Stomach (tissue), 9 donors: ENCODE results near the gene PLK2. TPM values are rescaled to one million over a fixed set of nuclear protein-coding genes. Genes with fewer than 3 reads are reported as not detected.
A peak's percentile ranks its signal among the peaks of the same experiment; 100 is the strongest.

Experiments
- DNase-seq, 2 donors: peaks; one replicate each; pipeline versions ENCODE4 v3.0.0 to v3.0.0-alpha.2; 2013 to 2019
- H3K27ac ChIP-seq, 5 donors: fragments of 200-600 bp in 4 of 5; sonication (generic) in 4 of 5; one replicate each; pipeline ENCODE4 v1.5.1; 2013 to 2019; ENCODE audit warnings: mild to moderate bottlenecking in 1 of 5, moderate library complexity in 1 of 5
- H3K27me3 ChIP-seq, 3 donors: fragments of 200-600 bp; sonication (generic); one replicate each; pipeline ENCODE4 v1.5.1; 2017 to 2019; ENCODE audit warnings: mixed run types in 1 of 3
- H3K36me3 ChIP-seq, 4 donors: fragments of 200-600 bp; sonication (generic); 1 replicate in 3 of 4; 2 replicates in 1 of 4; pipeline ENCODE4 v1.5.1; 2016 to 2019
- H3K4me1 ChIP-seq, 4 donors: fragments of 200-600 bp; sonication (generic); one replicate each; pipeline ENCODE4 v1.5.1; 2016 to 2019
- H3K4me3 ChIP-seq, 4 donors: fragments of 200-600 bp; sonication (generic) in 3 of 4; one replicate each; pipeline ENCODE4 v1.5.1; 2016 to 2019; ENCODE audit warnings: mild to moderate bottlenecking in 1 of 4
- H3K9me3 ChIP-seq, 4 donors: fragments of 200-600 bp; sonication (generic); one replicate each; pipeline ENCODE4 v1.5.1; 2016 to 2019
- EP300 ChIP-seq: sonication (generic); formaldehyde crosslinking; IDR thresholded peaks from one replicate; pipeline ENCODE4 v1.6.1; 2017; ENCODE audit warnings: antibody characterized with exemption
- POLR2A ChIP-seq, 4 donors: fragments of 450-650 bp; IDR thresholded peaks; one replicate each; pipeline ENCODE4 v1.6.1; 2016; ENCODE audit warnings: antibody characterized with exemption in 4 of 4, control low read depth in 2 of 4, mild to moderate bottlenecking in 1 of 4, moderate library complexity in 1 of 4
- POLR2AphosphoS5 ChIP-seq, 3 donors: sonication (generic); formaldehyde crosslinking; IDR thresholded peaks; one replicate each; pipeline ENCODE4 v1.6.1; 2016; ENCODE audit warnings: antibody characterized with exemption in 3 of 3
- WGBS, 5 donors: extraction: QIAGEN DNeasy Blood & Tissue Kit in 3 of 5; methylation state at CpG; one replicate each; pipeline versions ENCODE4 v1.1.5 to v1.1.7; 2013 to 2018; 5-methylcytosine and 5-hydroxymethylcytosine counted together
- intact Hi-C: fragments of 100-400 bp; cut with DNase I; formaldehyde crosslinking; loops from one replicate; pipeline ENCODE4 v1.15.1; 2023; ENCODE audit warnings: low total_unique reads
- polyA plus RNA-seq, 3 donors: library from polyadenylated mRNA; stranded (reverse); fragments of 200-250 nt; gene quantifications; one replicate each; pipeline ENCODE4 v1.2.3, GENCODE V29; 2013
- total RNA-seq, 5 donors: library from RNA; depleted of rRNA; stranded (reverse); fragments of >200 nt; gene quantifications; one replicate each; pipeline versions ENCODE4 v1.1.0 to v1.2.3, GENCODE V29; 2014 to 2016
- TF ChIP-seq, protein P1 (sequence below), 7 experiments: fragments of 450-650 bp in 4 of 7; fragments of 200-600 bp in 3 of 7; sonication (generic) in 3 of 7; IDR thresholded peaks; one replicate each; pipeline ENCODE4 v1.5.1; 2016 to 2019; ENCODE audit warnings: antibody characterized with exemption in 7 of 7, control low read depth in 2 of 7, mild to moderate bottlenecking in 1 of 7
- donor health status: healthy with polysubstance abuse.
- donor health status: Bipolar disorder and iron deficiency.
- donor health status: healthy.

PLK2 gene
- total and polyA plus RNA-seq, 8 donors = 2.3 to 181 (median 17.3) TPM

DNA sequence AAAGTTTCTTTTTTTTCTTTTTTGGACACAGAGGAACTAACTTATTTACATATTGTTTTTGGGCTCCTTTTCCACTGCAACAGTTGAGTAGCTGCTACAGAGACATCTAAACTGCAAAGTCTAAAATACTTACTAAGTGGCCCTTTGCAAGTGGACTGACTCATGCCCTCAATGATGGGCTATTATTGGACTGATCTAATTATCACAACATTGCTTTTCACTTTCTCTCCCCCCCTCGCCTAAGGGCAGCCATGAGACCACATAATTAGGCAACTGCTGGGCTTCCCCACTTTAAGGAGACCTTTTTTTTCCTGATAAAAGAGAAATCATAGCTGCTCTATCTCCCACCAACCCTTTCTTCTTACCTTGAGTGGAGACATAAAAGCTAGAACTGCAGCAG is 47.0 kb downstream of the PLK2 start:
- intact Hi-C loops = no loop called here
- Histone ChIP-seq H3K4me1 (no peaks in the 10 kb centered on the region), H3K27me3 (no peaks in the 10 kb centered on the region), H3K36me3 (no peaks in the 10 kb centered on the region), H3K27ac (no peak overlapping the region), H3K4me3 (no peak overlapping the region), H3K9me3 (no peaks in the 10 kb centered on the region)
- no peak for DNase-seq
- TF ChIP-seq POLR2A (IDR thresholded peaks at IDR 0.05) = no peak
- TF ChIP-seq POLR2AphosphoS5 (IDR thresholded peaks at IDR 0.05) = no peak
- TF ChIP-seq, protein P1, sequence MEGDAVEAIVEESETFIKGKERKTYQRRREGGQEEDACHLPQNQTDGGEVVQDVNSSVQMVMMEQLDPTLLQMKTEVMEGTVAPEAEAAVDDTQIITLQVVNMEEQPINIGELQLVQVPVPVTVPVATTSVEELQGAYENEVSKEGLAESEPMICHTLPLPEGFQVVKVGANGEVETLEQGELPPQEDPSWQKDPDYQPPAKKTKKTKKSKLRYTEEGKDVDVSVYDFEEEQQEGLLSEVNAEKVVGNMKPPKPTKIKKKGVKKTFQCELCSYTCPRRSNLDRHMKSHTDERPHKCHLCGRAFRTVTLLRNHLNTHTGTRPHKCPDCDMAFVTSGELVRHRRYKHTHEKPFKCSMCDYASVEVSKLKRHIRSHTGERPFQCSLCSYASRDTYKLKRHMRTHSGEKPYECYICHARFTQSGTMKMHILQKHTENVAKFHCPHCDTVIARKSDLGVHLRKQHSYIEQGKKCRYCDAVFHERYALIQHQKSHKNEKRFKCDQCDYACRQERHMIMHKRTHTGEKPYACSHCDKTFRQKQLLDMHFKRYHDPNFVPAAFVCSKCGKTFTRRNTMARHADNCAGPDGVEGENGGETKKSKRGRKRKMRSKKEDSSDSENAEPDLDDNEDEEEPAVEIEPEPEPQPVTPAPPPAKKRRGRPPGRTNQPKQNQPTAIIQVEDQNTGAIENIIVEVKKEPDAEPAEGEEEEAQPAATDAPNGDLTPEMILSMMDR (IDR thresholded peaks at IDR 0.05) = no peak
- TF ChIP-seq EP300 = no peak
- 74 to 92% (median 84%) methylated on average over 1 of the region's 1 CpG for WGBS, 5 donors

- WGBS, 5 donors = 69 to 87% (median 80%) methylated on average over 2 of the region's 2 CpGs
- TF ChIP-seq EP300 = no peak
- no peak for TF ChIP-seq POLR2A (IDR thresholded peaks at IDR 0.05)
- TF ChIP-seq POLR2AphosphoS5 (IDR thresholded peaks at IDR 0.05) = no peak
- TF ChIP-seq, protein P1 (IDR thresholded peaks at IDR 0.05) = no peak
- Histone ChIP-seq H3K4me1 (no peaks in the 10 kb centered on the region), H3K4me3 (no peak overlapping the region), H3K27me3 (no peaks in the 10 kb centered on the region), H3K36me3 (no peaks in the 10 kb centered on the region), H3K27ac (no peak overlapping the region), H3K9me3 (no peaks in the 10 kb centered on the region)
- intact Hi-C loops = no loop called here
- no peak for DNase-seq
Observed at GRCh38 chr5:58412081-58412480, 47.8 kb downstream of the PLK2 start.

DNA sequence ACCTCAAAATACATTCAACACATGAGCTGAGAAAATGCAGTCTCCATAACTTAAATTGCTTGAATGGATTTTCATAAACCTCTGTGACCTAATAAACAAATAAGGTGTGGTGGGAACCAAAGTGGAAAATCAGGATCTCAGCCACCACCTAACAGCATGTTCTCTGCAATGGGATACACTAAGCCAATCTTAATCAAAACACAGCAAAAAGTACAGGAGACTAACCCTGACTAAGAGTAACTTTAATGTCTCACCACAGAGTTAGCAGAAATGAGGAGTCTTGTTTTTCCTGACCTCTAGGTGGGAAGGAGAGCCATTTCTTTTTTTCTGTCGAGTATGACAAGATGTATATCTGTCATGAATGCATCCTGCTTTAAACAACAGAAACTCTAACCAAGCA is 48.5 kb downstream of the PLK2 start:
- intact Hi-C loops = no loop called here
- 27 to 65% (median 53%) methylated on average over 1 of the region's 1 CpG for WGBS, 5 donors
- Histone ChIP-seq H3K36me3 (no peaks in the 10 kb centered on the region), H3K9me3 (no peaks in the 10 kb centered on the region), H3K4me3 (no peak overlapping the region), H3K4me1 (no peaks in the 10 kb centered on the region), H3K27me3 (no peaks in the 10 kb centered on the region), H3K27ac (no peak overlapping the region)
- TF ChIP-seq EP300 = no peak
- TF ChIP-seq, protein P1 (IDR thresholded peaks at IDR 0.05) = no peak
- no peak for TF ChIP-seq POLR2A (IDR thresholded peaks at IDR 0.05)
- no peak for TF ChIP-seq POLR2AphosphoS5 (IDR thresholded peaks at IDR 0.05)
- peak in 1 of 2 donors; percentile 26 for DNase-seq

DNA sequence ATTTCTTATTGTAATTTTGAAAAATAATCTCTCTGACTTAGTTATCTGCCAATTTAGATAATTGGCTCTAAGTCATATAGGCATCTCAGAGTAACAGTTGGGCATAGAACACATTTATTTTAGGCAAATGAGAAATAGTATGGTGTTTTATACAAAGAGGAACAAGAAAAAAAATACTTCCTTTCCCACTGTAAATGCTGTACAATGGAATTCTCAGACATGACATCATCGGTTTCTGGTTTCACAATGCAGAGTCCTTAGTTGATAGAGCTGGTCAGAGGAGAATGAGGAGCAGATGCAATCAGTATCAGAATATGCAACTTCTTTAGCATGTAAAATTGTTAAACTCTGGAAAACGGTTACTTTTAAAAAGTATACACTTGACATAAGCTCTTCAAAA is 49.4 kb downstream of the PLK2 start:
- H3K27me3 ChIP-seq = no peaks in the 10 kb centered on the region
- peak in 1 of 2 donors; percentile 71 for DNase-seq
- H3K36me3 ChIP-seq = no peaks in the 10 kb centered on the region
- TF ChIP-seq, protein P1 (IDR thresholded peaks at IDR 0.05) = no peak
- no peak for TF ChIP-seq EP300
- no peak for TF ChIP-seq POLR2A (IDR thresholded peaks at IDR 0.05)
- no peak for TF ChIP-seq POLR2AphosphoS5 (IDR thresholded peaks at IDR 0.05)
- intact Hi-C loops = no loop called here
- H3K4me3 ChIP-seq = no peak overlapping the region
- H3K4me1 ChIP-seq = no peaks in the 10 kb centered on the region
- no peak overlapping the region for H3K27ac ChIP-seq
- no peaks in the 10 kb centered on the region for H3K9me3 ChIP-seq
- WGBS, 5 donors = 63 to 68% (median 66%) methylated on average over 2 of the region's 2 CpGs
